Neutrophil (primary cell): ENCODE results near the gene FGF14.

Experiments
- H3K27ac ChIP-seq: fragments of 200-600 bp; sonication (generic); 2 replicates; pipeline ENCODE4 v1.5.1; 2016; ENCODE audit warnings: mild to moderate bottlenecking, moderate library complexity
- H3K27me3 ChIP-seq: fragments of 200-600 bp; sonication (generic); 2 replicates; pipeline ENCODE4 v1.6.0; 2016; ENCODE audit warnings: mild to moderate bottlenecking
- H3K36me3 ChIP-seq: fragments of 200-600 bp; sonication (generic); 2 replicates; pipeline ENCODE4 v1.5.1; 2017
- H3K4me1 ChIP-seq, 2 experiments: fragments of 200-600 bp in 1 of 2; sonication (generic) in 1 of 2; 1 replicate in 1 of 2; 2 replicates in 1 of 2; pipeline versions ENCODE4 v1.5.1 to v1.6.1; 2013 to 2016; ENCODE audit warnings: low read depth in 1 of 2, low read length in 1 of 2, mild to moderate bottlenecking in 1 of 2, moderate library complexity in 1 of 2; ENCODE audit not compliant: control insufficient read depth in 1 of 2, insufficient read depth in 1 of 2
- H3K4me3 ChIP-seq, 2 experiments: fragments of 200-600 bp in 1 of 2; sonication (generic) in 1 of 2; 1 replicate in 1 of 2; 2 replicates in 1 of 2; pipeline ENCODE4 v1.5.1; 2013 to 2016; ENCODE audit warnings: low read depth in 1 of 2, low read length in 1 of 2, mild to moderate bottlenecking in 1 of 2, moderate library complexity in 1 of 2
- H3K9me3 ChIP-seq: fragments of 200-600 bp; sonication (generic); 2 replicates; pipeline ENCODE4 v1.5.1; 2016
- CTCF ChIP-seq: fragments of 200-600 bp; sonication (generic); IDR thresholded peaks from 2 replicates; pipeline ENCODE4 v1.5.1; 2016; ENCODE audit warnings: antibody characterized with exemption

The FGF14 gene

GRCh38 chr13:102401766-102402165, at the start of gene FGF14:
Gene FGF14, minus strand, starts transcription at chr13:102402048.
- H3K27ac ChIP-seq, result no peak within 1 kb of the TSS
- H3K27me3 ChIP-seq, result peaks cover 89% of the 10 kb centered on the region
- no peak for TF ChIP-seq CTCF
- H3K4me3 ChIP-seq, result no peak within 1 kb of the TSS
- H3K4me1 ChIP-seq, result no peaks in the 10 kb centered on the region
- H3K36me3 ChIP-seq, result no peaks in the 10 kb centered on the region
- H3K9me3 ChIP-seq, result no peaks in the 10 kb centered on the region

- Histone ChIP-seq H3K4me1 (no peaks in the 10 kb centered on the region), H3K27me3 (no peaks in the 10 kb centered on the region), H3K27ac (no peak overlapping the region), H3K4me3 (no peak overlapping the region), H3K36me3 (no peaks in the 10 kb centered on the region), H3K9me3 (no peaks in the 10 kb centered on the region)
- TF ChIP-seq CTCF, result no peak
Observed at GRCh38 chr13:102443249-102443648, 41.4 kb upstream of the FGF14 start.

- no peaks in the 10 kb centered on the region for H3K9me3 ChIP-seq
- H3K27ac ChIP-seq, result no peak overlapping the region
- TF ChIP-seq CTCF, result no peak
- no peaks in the 10 kb centered on the region for H3K36me3 ChIP-seq
- no peak overlapping the region for H3K4me3 ChIP-seq
- H3K4me1 ChIP-seq, result no peaks in the 10 kb centered on the region
- H3K27me3 ChIP-seq, result no peaks in the 10 kb centered on the region
Observed at GRCh38 chr13:102441085-102441484, 39.2 kb upstream of the FGF14 start.

- Histone ChIP-seq H3K27me3 (no peaks in the 10 kb centered on the region), H3K4me3 (no peak overlapping the region), H3K9me3 (no peaks in the 10 kb centered on the region), H3K36me3 (no peaks in the 10 kb centered on the region), H3K4me1 (no peaks in the 10 kb centered on the region), H3K27ac (no peak overlapping the region)
- no peak for TF ChIP-seq CTCF
Observed at GRCh38 chr13:102440259-102440936, 38.5 kb upstream of the FGF14 start.

- no peaks in the 10 kb centered on the region for H3K4me1 ChIP-seq
- no peak overlapping the region for H3K4me3 ChIP-seq
- H3K36me3 ChIP-seq, result no peaks in the 10 kb centered on the region
- no peaks in the 10 kb centered on the region for H3K9me3 ChIP-seq
- H3K27me3 ChIP-seq, result no peaks in the 10 kb centered on the region
- no peak for TF ChIP-seq CTCF
- no peak overlapping the region for H3K27ac ChIP-seq
Observed at GRCh38 chr13:102422690-102423089, 20.8 kb upstream of the FGF14 start.
